ENCODE results near the gene HERC2.

HERC2 gene

DNA sequence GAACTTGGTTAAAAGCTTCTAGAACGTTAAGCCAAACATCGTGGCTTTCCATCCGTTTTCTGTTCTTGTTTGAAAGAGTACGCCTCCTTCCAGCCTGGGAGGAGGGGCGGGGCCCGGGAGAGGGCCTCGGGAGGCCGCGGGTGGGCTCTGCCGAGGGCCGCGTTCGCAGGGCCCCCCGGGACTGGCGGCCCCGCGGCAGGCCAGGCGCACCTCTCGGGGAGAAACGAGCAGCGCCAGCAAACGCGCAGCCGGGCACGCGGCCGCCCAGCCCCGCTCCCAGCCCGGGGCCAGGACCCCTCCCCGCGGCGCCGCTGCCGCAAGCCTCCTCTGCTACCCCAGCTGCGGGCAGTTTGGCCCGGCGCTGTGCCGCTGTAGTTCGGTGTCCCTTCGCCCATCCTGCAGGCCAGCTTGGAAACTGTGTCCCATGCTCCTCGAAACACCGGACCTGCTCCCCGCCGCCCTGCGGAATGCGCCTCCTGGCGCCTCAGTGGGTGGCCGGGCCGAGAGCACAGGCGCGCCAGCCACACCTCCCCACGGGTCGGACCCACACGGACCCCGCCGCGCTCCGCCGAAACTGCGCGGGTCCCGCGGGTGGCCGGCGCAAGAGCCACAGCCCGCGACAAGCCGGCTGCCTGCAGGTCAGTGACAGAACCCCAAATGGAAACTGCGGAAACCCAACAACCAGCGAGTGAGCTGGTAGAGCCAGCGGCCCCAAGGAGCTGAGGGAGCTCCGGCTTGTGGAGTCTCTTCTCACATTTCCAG lies 225.1 kb downstream of the HERC2 start:
- DNase-seq (ENCODE audit: low read depth in 2 of 2), result no peak

DNA sequence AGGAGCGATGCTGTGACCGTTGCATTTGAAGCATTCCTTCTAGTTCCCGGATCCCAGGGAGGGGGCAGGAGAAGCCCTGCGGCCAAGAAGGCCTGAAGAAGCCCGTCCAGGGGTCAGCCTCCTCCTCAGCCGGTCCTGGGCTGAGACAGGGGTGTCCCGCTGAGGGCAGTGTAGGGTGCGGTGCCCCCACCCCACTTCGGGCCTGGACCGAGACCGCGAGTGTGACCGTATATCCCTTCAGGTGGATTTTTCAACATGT lies 225.6 kb downstream of the HERC2 start:
- DNase-seq (ENCODE audit: low read depth in 2 of 2), result no peak

DNA sequence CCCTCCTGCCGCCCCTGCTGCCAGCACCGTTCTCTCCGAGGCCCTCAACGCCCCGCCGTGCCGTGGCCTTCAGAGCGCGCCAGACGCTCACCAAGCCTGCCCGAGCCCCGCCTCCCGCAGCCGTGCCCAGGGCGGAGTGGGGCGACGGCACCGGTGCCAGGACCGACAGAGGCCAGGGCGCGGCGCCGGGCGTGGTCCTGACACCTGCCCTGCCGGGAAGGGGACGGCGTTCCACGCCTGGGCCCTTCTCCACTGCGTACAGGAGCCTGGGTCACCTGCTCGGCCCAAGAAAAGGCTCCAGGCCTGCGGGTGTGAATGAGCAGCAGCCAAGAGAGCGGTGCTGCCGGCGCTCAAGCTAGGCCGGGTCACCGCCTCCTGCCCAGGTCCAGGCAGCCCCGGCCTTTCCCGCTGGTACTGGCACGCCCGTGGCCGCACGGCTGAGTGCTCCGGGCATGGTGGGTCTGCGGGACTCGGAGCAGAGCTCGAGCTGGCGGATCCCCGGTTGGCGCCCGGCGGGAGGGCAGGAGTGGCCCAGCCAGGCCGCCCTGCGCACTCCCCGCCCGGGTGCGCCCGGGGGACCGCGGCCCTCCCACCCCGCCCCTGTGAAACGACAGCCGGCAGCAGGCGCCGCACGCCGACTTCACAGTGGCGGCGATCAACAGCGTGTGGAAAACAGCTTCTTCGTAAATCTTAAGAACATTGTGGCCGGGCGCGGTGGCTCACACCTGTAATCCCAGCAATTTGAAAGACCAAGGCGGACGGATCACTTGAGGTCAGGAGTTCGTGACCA lies 227.1 kb downstream of the HERC2 start:
- no peak for DNase-seq (ENCODE audit: low read depth in 2 of 2)

DNA sequence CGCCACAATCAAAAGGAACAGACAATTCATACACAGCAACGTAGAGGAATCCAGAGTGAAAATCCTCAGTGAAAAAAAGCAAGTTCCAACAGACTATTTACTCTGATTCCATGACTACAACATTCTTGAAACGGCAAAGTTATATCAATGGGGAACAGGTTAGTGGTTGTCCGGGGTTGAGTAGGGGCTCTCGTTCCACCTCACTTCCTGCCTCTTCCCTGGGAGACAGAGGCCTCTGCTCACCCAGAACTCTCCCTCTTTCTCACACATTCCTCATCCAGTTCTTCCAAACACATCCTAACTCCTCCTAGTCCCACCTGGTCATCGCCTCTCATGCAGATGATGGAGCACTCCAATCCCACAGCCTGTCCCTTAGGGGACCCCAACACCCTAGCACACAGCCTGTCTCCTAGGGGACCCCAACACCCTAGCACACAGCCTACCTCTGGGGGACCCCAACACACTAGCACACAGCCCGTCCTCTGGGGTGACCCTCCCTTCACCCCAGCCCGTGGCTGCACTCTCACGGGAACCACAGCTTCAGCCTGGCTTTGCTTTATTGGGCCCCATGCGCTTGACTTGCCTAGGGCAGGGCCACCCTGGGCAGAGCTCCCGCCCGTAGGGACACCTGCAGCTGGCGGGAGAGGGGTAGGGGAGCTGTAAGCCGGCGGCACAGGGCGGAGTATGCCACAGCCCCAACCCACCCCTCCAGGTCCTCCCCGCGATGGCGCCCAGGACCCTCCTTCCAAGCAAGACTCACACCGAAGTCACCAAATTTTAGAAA lies 228.0 kb downstream of the HERC2 start:
- no peak for DNase-seq (ENCODE audit: low read depth in 2 of 2)

DNA sequence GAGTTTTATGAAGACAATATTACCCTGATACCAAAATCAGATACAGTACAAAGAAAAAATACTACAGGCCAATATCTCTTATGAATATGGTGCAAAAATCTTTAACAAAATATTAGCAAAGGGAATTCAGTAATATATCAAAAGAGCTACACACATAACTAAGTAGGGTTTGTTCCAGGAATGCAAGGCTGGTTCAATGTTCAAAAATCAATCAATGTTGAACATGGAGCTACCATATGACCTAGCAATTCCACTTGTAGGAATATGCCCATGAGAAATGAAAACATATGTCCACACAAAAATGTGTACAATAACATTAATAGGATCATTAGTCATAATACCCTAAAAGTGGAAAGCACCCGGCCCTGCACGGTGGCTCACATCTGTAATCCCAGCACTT lies 230.7 kb downstream of the HERC2 start:
- DNase-seq (ENCODE audit: low read depth in 2 of 2), result no peak

DNA sequence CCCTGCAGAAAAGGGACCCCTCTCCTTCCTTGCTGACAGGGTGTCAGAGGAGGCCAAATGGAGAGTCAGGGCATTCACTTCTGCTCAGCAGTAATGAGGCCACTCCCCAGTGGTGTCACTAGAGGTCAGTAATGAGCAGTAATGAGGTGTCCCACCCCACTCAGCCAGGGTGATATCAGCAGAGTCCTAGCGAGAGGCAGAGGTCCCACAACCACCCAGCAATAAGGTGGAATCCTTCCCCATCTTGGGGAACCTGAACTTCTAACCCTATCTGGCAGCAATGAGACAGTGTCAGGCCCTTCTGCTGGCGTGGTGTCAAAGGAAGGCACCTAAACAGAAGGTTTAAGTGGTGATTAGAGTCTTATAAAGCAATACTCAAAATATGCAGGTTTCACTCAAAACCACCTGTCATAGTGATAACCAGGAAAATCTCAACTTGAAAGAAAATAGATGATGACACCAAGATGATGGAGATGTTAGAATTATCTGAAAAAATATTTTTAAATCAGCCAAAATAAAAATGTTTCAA lies 235.7 kb downstream of the HERC2 start:
- no peak for DNase-seq (ENCODE audit: low read depth in 2 of 2)

DNA sequence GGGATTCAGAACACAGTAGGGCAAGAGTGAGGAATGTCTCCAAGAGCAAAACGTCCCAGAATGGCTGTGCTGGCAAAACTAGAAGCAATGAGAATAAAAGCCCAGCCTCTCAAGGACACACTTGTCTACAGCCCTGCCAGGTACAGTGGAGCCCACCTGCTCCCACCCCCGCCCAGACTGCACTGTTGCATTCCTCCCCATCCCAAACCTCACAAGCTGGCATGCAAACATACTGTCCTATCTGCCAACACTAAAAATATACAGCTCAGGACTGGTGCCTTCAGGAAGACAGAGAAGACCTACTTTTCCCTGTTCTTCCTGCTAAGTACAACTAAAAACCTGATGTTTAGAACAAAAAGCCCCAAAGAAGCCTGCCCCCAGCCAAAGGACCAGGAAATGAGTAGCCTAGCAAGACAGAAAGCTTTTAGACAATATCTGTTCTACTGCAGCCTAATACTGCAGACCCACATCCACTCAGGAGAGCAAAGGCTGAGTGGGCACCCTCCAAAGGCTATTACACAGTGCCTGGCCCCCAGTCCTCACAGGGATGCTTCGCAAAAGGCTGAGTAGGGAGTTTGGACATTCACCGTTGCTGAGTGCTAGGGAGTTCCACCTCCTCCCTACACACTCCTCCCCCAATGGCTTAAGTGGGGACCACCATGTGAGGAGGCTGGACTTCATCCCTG lies 236.3 kb downstream of the HERC2 start:
- DNase-seq (ENCODE audit: low read depth in 2 of 2), result no peak

DNA sequence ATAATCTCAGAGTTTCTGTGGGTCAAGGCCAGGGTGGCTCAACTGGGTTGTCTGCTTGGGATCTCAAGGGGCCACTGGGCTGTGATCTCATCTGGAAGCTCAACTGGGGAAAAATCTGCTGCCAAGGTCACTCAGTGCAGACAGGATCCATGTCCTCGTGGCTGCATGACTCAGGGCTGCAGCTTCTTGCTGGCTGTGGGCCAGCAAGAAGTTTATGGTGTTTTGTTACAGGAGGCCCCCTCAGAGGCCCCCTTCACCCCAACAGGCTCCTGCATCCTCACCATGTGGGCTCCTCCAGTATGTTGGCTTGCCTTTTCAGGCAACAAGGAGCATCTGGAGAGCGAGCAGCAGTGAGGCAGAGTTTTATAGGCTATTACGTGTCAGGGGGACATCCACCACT lies 237.4 kb downstream of the HERC2 start:
- no peak for DNase-seq (ENCODE audit: low read depth in 2 of 2)

DNA sequence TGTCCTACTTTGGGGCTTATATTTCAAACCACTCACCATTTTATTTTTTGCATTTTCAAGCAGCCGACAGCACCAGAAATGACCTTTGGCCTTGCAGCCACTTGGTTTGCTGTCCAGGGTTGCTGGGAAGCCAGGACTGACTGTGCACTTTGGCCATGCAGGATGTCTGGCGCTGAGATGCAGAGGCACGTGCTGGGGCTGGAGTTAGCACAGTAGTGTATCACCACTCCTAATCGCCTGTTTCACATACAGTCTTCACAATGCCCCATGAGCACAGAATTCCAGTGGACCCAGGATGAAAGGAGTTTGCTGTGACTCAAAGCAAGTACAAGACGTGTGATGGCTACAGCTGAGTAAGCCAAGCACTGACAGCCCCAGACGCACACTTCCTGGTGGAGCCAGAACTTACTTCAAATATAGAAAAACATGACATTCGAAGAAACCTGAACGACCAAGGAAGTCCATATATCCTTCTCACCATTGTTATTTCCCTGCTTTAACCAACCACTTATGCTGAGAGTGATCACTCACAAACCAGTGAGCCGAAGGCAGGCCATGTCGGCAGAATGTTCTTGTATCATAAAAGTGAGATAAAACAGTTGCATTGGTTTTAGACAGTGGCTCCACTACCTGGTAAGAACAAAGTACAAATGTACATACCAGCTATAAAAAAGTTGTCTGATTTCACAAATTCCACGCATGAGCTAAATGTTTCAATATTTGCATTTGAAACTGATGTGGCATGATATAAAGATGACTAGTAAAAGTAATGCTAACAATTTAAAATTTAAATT lies 238.9 kb downstream of the HERC2 start:
- no peak for DNase-seq (ENCODE audit: low read depth in 2 of 2)

DNA sequence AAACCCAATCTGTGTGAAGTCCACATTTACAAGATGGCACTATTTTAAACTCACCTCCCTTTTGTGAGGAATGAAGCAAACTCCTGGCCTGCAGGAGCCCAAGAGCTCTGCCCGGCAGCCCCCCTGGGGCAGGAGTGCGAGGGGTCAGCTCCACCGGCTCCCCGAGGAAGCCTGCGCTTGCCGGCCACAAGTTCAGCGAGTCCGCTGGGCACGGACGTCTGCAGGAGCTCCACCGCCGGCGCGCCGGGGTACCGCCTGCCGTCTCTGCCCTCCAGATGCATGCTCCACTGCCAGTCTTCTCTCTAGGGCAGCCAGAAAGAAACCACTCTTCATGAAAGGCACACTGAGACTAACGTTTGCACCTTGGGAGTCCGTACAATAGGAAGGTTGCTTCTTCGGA lies 240.4 kb downstream of the HERC2 start:
- DNase-seq (ENCODE audit: low read depth in 2 of 2), result no peak

DNA sequence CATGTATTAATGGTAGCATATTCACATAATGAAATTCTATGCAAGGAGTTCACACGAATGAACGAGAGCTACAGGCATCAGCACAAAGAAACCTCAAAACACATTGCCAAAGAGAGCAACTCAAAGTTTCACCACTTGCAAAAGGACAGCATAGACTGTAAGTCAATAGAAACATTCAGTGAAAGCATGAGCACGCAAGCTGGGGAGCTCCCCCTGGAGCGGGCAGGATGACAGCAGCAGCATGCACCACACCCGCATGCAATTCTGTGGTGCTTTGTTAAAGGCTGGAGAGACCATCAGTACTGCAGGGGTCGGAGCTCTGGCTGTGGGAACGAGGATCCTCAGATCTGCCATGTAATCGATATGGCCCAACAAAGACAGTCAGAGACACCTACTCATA lies 241.6 kb downstream of the HERC2 start:
- no peak for DNase-seq (ENCODE audit: low read depth in 2 of 2)

DNA sequence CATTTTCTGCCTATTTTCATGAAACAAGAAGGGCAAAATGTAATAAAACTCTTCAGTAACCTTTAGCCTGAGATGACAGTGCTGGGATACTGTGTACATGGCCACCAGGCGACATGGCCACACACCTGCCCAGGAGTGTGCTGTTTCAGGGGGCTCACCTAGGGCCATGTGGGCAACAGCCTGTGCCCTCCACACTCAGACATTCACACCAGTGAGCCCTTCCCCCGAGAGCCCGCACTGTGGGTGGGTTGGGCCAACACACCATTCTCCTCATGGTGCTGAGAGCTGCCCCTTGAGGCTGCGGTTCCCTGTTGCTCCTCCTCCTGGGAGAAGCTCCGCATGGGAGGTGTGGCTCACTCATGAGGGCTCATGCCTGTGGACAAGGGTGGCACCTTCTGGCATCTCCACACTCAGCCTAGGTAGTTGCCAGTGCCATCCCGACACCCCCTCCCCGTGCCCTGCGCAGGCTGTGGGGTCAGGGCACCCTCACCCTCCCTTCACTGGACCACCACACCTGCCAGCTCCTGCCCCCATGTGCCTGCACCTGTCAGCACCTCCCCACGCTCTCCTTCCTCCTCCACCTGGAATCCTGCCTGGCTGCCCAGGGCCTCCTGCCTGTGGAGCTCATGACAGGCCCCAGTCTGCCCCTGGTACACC lies 242.5 kb downstream of the HERC2 start:
- no peak for DNase-seq (ENCODE audit: low read depth in 2 of 2)

DNA sequence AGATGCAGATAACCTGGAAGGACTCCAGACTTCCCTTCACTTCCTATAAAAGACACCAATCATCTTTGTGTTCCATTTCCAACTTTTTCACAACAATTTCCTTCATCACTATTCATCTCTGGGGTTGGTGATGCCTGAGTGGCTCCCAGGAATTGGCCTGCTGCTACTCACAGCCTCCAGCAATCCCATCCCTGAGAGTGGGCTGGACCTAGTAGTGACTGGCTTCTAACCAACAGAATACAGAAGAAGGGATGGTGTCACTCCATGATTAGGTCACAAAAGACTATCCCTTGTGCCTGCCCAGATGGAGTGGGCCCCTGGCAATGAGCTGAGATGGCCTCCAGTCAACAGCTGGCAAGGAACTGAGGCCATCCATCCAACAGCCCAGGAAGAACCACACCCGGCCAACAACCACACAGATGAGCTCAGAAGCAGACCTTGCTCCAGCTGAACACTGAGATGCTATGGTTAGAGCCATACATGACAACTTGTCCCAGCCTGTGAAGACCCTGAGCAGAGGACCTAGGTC lies 243.7 kb downstream of the HERC2 start:
- DNase-seq (ENCODE audit: low read depth in 2 of 2), result no peak

DNA sequence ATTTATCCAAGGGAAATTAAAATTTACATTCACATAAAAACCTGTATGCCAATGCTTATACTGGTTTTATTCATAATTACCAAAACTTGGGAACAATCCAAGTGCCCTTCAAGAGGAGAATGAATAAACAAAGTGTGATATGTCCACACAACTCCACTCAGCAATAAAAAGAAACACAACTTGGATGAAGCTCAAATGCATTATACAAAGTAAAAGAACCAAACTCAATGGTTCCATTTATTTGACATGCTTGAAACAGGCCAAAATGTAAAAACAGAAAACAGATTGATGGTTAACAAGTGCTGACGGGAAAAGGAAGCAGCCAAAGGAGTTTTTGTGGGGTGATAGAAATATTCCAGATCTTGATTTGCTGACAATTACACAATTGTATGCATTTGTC lies 246.4 kb downstream of the HERC2 start:
- DNase-seq (ENCODE audit: low read depth in 2 of 2), result no peak

DNA sequence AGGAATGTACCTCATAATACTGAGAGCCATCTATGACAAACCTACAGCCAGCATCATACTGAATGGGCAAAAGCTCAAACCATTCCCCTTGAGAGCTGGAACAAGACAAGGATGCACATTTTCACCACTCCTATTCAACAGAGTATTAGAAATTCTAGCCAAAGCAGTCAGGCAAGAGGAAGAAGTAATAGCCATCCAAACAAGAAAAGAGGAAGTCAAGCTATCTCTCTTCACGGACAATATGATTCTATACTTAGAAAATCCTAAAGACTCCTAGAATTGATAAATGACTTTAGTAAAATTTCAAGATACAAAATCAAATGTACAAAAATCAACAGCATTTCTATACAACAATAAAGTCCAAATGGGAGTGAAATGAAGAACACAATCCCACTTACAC lies 253.0 kb downstream of the HERC2 start:
- no peak for DNase-seq (ENCODE audit: low read depth in 2 of 2)

DNA sequence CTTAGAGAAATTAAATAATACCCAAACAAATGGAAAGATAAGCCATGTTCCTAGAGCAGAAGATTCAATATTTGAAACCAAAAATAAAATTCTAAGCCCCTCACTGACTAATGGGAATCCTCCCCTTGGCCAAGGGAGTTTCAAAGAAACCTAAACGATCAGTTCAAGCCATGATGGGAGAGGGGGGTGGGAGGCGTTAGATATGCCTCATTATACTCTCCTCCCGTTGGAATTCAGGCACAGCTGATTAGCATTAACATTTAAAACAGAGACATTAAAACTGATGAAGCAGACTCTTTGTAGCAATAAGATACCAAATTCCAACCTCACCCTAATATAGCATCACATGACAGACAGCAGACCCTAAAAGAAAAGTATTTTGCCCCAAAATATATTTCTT lies 255.7 kb downstream of the HERC2 start:
- no peak for DNase-seq (ENCODE audit: low read depth in 2 of 2)

Data from stimulated activated CD8-positive, alpha-beta memory T cell treated with anti-CD3 and anti-CD28 coated beads, Interleukin-7, amount 100 ng/mL, for 1 hour (primary cell).